Measurements from ENCODE around the gene FIZ1.

Gene FIZ1

GRCh38 chr19:55567708-55568328 is 31.5 kb downstream of the FIZ1 start:
- H3K4ac ChIP-seq (ENCODE audit: low read depth in 1 of 2, low read length in 2 of 2) = no peak overlapping the region
- H4K91ac ChIP-seq (ENCODE audit: low read length) = no peak overlapping the region
- no peak for DNase-seq
- no peak overlapping the region for H2BK120ac ChIP-seq (ENCODE audit: low read depth, low read length)
- peaks cover 0 to 23% of the 10 kb centered on the region in 2 experiments for H3K27me3 ChIP-seq (ENCODE audit: control insufficient read depth in 1 of 2, insufficient read depth in 1 of 2, low read length in 2 of 2)
- no peak overlapping the region for H2BK15ac ChIP-seq (ENCODE audit: low read depth, poor library complexity, severe bottlenecking)
- H3K79me1 ChIP-seq (replicated peaks; ENCODE audit: low read length, poor library complexity, severe bottlenecking) = no peaks in the 10 kb centered on the region
- H3K14ac ChIP-seq (ENCODE audit: low read length in 2 of 2) = no peak overlapping the region
- no peak overlapping the region for H3K4me3 ChIP-seq (ENCODE audit: insufficient read depth in 1 of 2, low read depth in 1 of 2, low read length in 2 of 2)
- no peak overlapping the region for H3K23ac ChIP-seq (ENCODE audit: low read length in 2 of 2)
- H2AK5ac ChIP-seq (ENCODE audit: low read length, severe bottlenecking) = no peak overlapping the region
- peaks cover 3% of the 10 kb centered on the region for H3K4me1 ChIP-seq (ENCODE audit: control insufficient read depth, insufficient read depth, low read depth, low read length)
- H3K4me2 ChIP-seq (ENCODE audit: low read length, poor library complexity, severe bottlenecking) = no peak overlapping the region
- no peak overlapping the region for H3K18ac ChIP-seq (ENCODE audit: low read depth in 1 of 2, low read length in 2 of 2)
- H3K27ac ChIP-seq (ENCODE audit: low read length, poor library complexity, severe bottlenecking) = no peak overlapping the region
- H3K36me3 ChIP-seq (ENCODE audit: control insufficient read depth in 1 of 2, insufficient read depth in 2 of 2, low read depth in 1 of 2, low read length in 2 of 2) = no peaks in the 10 kb centered on the region
- peaks cover 8% of the 10 kb centered on the region for H3K9me3 ChIP-seq (ENCODE audit: control insufficient read depth, low read length)
- no peak overlapping the region for H4K8ac ChIP-seq (ENCODE audit: low read length)
- H2AFZ ChIP-seq (ENCODE audit: low read depth, low read length) = no peak overlapping the region
- no peak overlapping the region for H2BK12ac ChIP-seq (ENCODE audit: low read length in 2 of 2)
- no peak overlapping the region for H2BK5ac ChIP-seq (ENCODE audit: low read depth, low read length, poor library complexity, severe bottlenecking)
- H3K9ac ChIP-seq (ENCODE audit: low read length) = no peak overlapping the region

- peaks cover 0 to 2% of the 10 kb centered on the region in 2 experiments for H3K36me3 ChIP-seq (ENCODE audit: control insufficient read depth in 1 of 2, insufficient read depth in 2 of 2, low read depth in 1 of 2, low read length in 2 of 2)
- no peak overlapping the region for H2AK5ac ChIP-seq (ENCODE audit: low read length, severe bottlenecking)
- no peaks in the 10 kb centered on the region for H3K79me1 ChIP-seq (replicated peaks; ENCODE audit: low read length, poor library complexity, severe bottlenecking)
- H3K27me3 ChIP-seq (ENCODE audit: control insufficient read depth in 1 of 2, insufficient read depth in 1 of 2, low read length in 2 of 2) = peaks cover 0 to 23% of the 10 kb centered on the region in 2 experiments
- H3K4me3 ChIP-seq (ENCODE audit: insufficient read depth in 1 of 2, low read depth in 1 of 2, low read length in 2 of 2) = no peak overlapping the region
- H3K23ac ChIP-seq (ENCODE audit: low read length in 2 of 2) = no peak overlapping the region
- no peak overlapping the region for H3K4me2 ChIP-seq (ENCODE audit: low read length, poor library complexity, severe bottlenecking)
- 69% methylated on average over 8 of the region's 9 CpGs for whole genome bisulfite sequencing
- H2BK15ac ChIP-seq (ENCODE audit: low read depth, poor library complexity, severe bottlenecking) = no peak overlapping the region
- H3K18ac ChIP-seq (ENCODE audit: low read depth in 1 of 2, low read length in 2 of 2) = no peak overlapping the region
- no peak overlapping the region for H3K9ac ChIP-seq (ENCODE audit: low read length)
- no peak for DNase-seq
- H3K27ac ChIP-seq (ENCODE audit: low read length, poor library complexity, severe bottlenecking) = no peak overlapping the region
- H3K14ac ChIP-seq (ENCODE audit: low read length in 2 of 2) = no peak overlapping the region
- H4K8ac ChIP-seq (ENCODE audit: low read length) = no peak overlapping the region
- H3K9me3 ChIP-seq (ENCODE audit: control insufficient read depth, low read length) = peaks cover 8% of the 10 kb centered on the region
- no peak overlapping the region for H4K91ac ChIP-seq (ENCODE audit: low read length)
- H2BK12ac ChIP-seq (ENCODE audit: low read length in 2 of 2) = no peak overlapping the region
- H3K4ac ChIP-seq (ENCODE audit: low read depth in 1 of 2, low read length in 2 of 2) = no peak overlapping the region
- H2AFZ ChIP-seq (ENCODE audit: low read depth, low read length) = no peak overlapping the region
- no peak overlapping the region for H2BK5ac ChIP-seq (ENCODE audit: low read depth, low read length, poor library complexity, severe bottlenecking)
- H3K4me1 ChIP-seq (ENCODE audit: control insufficient read depth, insufficient read depth, low read depth, low read length) = peaks cover 3% of the 10 kb centered on the region
- no peak overlapping the region for H2BK120ac ChIP-seq (ENCODE audit: low read depth, low read length)
These were observed 32.5 kb downstream of the FIZ1 start for GRCh38 chr19:55566823-55567222.

- no peak overlapping the region for H3K9ac ChIP-seq (ENCODE audit: low read length)
- H2BK120ac ChIP-seq (ENCODE audit: low read depth, low read length) = peak overlapping the region; percentile 49
- peak overlapping the region in 1 of 2 experiments; percentile 36 for H3K4me3 ChIP-seq (ENCODE audit: insufficient read depth in 1 of 2, low read depth in 1 of 2, low read length in 2 of 2)
- H3K79me1 ChIP-seq (replicated peaks; ENCODE audit: low read length, poor library complexity, severe bottlenecking) = no peaks in the 10 kb centered on the region
- no peak overlapping the region for H3K4me2 ChIP-seq (ENCODE audit: low read length, poor library complexity, severe bottlenecking)
- H4K91ac ChIP-seq (ENCODE audit: low read length) = no peak overlapping the region
- no peak overlapping the region for H2BK12ac ChIP-seq (ENCODE audit: low read length in 2 of 2)
- H3K27me3 ChIP-seq (ENCODE audit: control insufficient read depth in 1 of 2, insufficient read depth in 1 of 2, low read length in 2 of 2) = peaks cover 3 to 26% of the 10 kb centered on the region in 2 experiments
- H3K36me3 ChIP-seq (ENCODE audit: control insufficient read depth in 1 of 2, insufficient read depth in 2 of 2, low read depth in 1 of 2, low read length in 2 of 2) = peaks cover 0 to 3% of the 10 kb centered on the region in 2 experiments
- peaks cover 3% of the 10 kb centered on the region for H3K4me1 ChIP-seq (ENCODE audit: control insufficient read depth, insufficient read depth, low read depth, low read length)
- peaks cover 7% of the 10 kb centered on the region for H3K9me3 ChIP-seq (ENCODE audit: control insufficient read depth, low read length)
- no peak overlapping the region for H3K23ac ChIP-seq (ENCODE audit: low read length in 2 of 2)
- WGBS = 59% methylated on average over 12 of the region's 12 CpGs
- no peak overlapping the region for H3K14ac ChIP-seq (ENCODE audit: low read length in 2 of 2)
- H4K8ac ChIP-seq (ENCODE audit: low read length) = peak overlapping the region; percentile 60
- H2BK5ac ChIP-seq (ENCODE audit: low read depth, low read length, poor library complexity, severe bottlenecking) = no peak overlapping the region
- H3K18ac ChIP-seq (ENCODE audit: low read depth in 1 of 2, low read length in 2 of 2) = no peak overlapping the region
- peak overlapping the region; percentile 38 for H2AK5ac ChIP-seq (ENCODE audit: low read length, severe bottlenecking)
- H2BK15ac ChIP-seq (ENCODE audit: low read depth, poor library complexity, severe bottlenecking) = no peak overlapping the region
- no peak for DNase-seq
- no peak overlapping the region for H3K4ac ChIP-seq (ENCODE audit: low read depth in 1 of 2, low read length in 2 of 2)
- no peak overlapping the region for H2AFZ ChIP-seq (ENCODE audit: low read depth, low read length)
- H3K27ac ChIP-seq (ENCODE audit: low read length, poor library complexity, severe bottlenecking) = no peak overlapping the region
These were observed 36.0 kb downstream of the FIZ1 start for GRCh38 chr19:55563261-55563690.

- Histone ChIP-seq H3K23ac (ENCODE audit: low read length in 2 of 2) (no peak overlapping the region), H3K4me2 (ENCODE audit: low read length, poor library complexity, severe bottlenecking) (no peak overlapping the region), H2AFZ (ENCODE audit: low read depth, low read length) (no peak overlapping the region), H3K4me3 (ENCODE audit: insufficient read depth in 1 of 2, low read depth in 1 of 2, low read length in 2 of 2) (no peak overlapping the region), H4K8ac (ENCODE audit: low read length) (no peak overlapping the region), H2BK12ac (ENCODE audit: low read length in 2 of 2) (no peak overlapping the region), H2BK15ac (ENCODE audit: low read depth, poor library complexity, severe bottlenecking) (no peak overlapping the region), H3K4me1 (ENCODE audit: control insufficient read depth, insufficient read depth, low read depth, low read length) (peaks cover 3% of the 10 kb centered on the region), H3K36me3 (ENCODE audit: control insufficient read depth in 1 of 2, insufficient read depth in 2 of 2, low read depth in 1 of 2, low read length in 2 of 2) (peaks cover 0 to 3% of the 10 kb centered on the region in 2 experiments), H2BK120ac (ENCODE audit: low read depth, low read length) (no peak overlapping the region), H3K9me3 (ENCODE audit: control insufficient read depth, low read length) (peaks cover 3% of the 10 kb centered on the region), H2BK5ac (ENCODE audit: low read depth, low read length, poor library complexity, severe bottlenecking) (no peak overlapping the region), H3K4ac (ENCODE audit: low read depth in 1 of 2, low read length in 2 of 2) (no peak overlapping the region), H2AK5ac (ENCODE audit: low read length, severe bottlenecking) (no peak overlapping the region), H3K27ac (ENCODE audit: low read length, poor library complexity, severe bottlenecking) (no peak overlapping the region), H3K9ac (ENCODE audit: low read length) (no peak overlapping the region), H3K27me3 (ENCODE audit: control insufficient read depth in 1 of 2, insufficient read depth in 1 of 2, low read length in 2 of 2) (peaks cover 3 to 22% of the 10 kb centered on the region in 2 experiments), H3K14ac (ENCODE audit: low read length in 2 of 2) (no peak overlapping the region), H3K79me1 (replicated peaks; ENCODE audit: low read length, poor library complexity, severe bottlenecking) (no peaks in the 10 kb centered on the region), H3K18ac (ENCODE audit: low read depth in 1 of 2, low read length in 2 of 2) (no peak overlapping the region), H4K91ac (ENCODE audit: low read length) (no peak overlapping the region)
- DNase-seq = no peak
- WGBS = 83% methylated on average over 6 of the region's 9 CpGs
These were observed 39.6 kb downstream of the FIZ1 start for GRCh38 chr19:55559684-55560083.
